ENCODE results near the gene DPY30. TPM values are rescaled to one million over a fixed set of nuclear protein-coding genes. Genes with fewer than 3 reads are reported as not detected.
"Not testable (repeated sequence)": the region's sequence is repeated elsewhere in the genome, so short reads cannot be mapped to it uniquely, and the experiment has no call there.

The DPY30 gene
- total and polyA plus RNA-seq, 2 donors from 2014 or later = 59.2 to 128 TPM

- intact Hi-C loops (cut with DNase I) = no loop called here
- H3K4me1 ChIP-seq (ENCODE audit: control insufficient read depth in 2 of 3, insufficient read depth in 2 of 3, low read depth in 1 of 3, low read length in 3 of 3) = peaks cover 0 to 7% (median 3%) of the 10 kb centered on the region in 3 donors
- H3K27ac ChIP-seq (ENCODE audit: low read depth in 2 of 2, low read length in 2 of 2) = no peak overlapping the region
- TF ChIP-seq, protein P1, sequence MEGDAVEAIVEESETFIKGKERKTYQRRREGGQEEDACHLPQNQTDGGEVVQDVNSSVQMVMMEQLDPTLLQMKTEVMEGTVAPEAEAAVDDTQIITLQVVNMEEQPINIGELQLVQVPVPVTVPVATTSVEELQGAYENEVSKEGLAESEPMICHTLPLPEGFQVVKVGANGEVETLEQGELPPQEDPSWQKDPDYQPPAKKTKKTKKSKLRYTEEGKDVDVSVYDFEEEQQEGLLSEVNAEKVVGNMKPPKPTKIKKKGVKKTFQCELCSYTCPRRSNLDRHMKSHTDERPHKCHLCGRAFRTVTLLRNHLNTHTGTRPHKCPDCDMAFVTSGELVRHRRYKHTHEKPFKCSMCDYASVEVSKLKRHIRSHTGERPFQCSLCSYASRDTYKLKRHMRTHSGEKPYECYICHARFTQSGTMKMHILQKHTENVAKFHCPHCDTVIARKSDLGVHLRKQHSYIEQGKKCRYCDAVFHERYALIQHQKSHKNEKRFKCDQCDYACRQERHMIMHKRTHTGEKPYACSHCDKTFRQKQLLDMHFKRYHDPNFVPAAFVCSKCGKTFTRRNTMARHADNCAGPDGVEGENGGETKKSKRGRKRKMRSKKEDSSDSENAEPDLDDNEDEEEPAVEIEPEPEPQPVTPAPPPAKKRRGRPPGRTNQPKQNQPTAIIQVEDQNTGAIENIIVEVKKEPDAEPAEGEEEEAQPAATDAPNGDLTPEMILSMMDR (IDR thresholded peaks at IDR 0.05; ENCODE audit: borderline replicate concordance, extremely low read depth, insufficient read depth) = no peak
- H3K36me3 ChIP-seq (ENCODE audit: control insufficient read depth in 2 of 3, insufficient read depth in 3 of 3, low read length in 3 of 3) = peaks cover 0 to 4% (median 2%) of the 10 kb centered on the region in 3 donors
- no peaks in the 10 kb centered on the region for H3K27me3 ChIP-seq (ENCODE audit: control insufficient read depth, insufficient read depth, low read length)
- no peak overlapping the region for H3K9ac ChIP-seq (ENCODE audit: low read length in 3 of 3)
- H3K9me3 ChIP-seq (ENCODE audit: control insufficient read depth in 2 of 3, insufficient read depth in 1 of 3, low read length in 3 of 3) = no peaks in the 10 kb centered on the region
- no peak overlapping the region for H3K4me3 ChIP-seq (ENCODE audit: low read length in 3 of 3)
- DNase-seq (no peak), FAIRE-seq (no peak)
These were observed 26.7 kb downstream of the DPY30 start for GRCh38 chr2:32012872-32013271.

DNA sequence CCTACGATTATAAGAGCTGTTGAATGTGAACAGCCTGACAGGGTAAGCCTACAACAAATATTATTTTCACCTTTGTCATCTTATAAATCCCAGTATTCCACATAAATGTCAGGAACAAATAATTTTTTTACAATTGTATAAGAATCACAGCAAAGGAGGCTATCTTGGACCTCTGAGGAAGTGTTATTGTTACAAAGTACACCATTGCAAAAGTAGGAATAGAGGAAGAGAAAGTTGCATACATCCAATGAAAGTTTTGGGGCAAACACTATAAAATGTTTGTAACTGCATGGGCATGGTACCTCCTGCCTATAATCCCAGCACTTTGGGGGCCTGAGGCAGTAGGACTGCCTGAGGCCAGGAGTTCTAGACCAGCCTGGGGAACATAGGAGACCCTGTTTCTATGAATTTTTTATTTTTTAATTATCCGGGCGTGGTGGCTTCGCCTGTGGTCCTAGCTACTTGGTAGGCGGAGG is 28.1 kb downstream of the DPY30 start:
- no peaks in the 10 kb centered on the region for H3K27me3 ChIP-seq (ENCODE audit: control insufficient read depth, insufficient read depth, low read length)
- H3K36me3 ChIP-seq (ENCODE audit: control insufficient read depth in 2 of 3, insufficient read depth in 3 of 3, low read length in 3 of 3) = no peaks in the 10 kb centered on the region
- H3K4me1 ChIP-seq (ENCODE audit: control insufficient read depth in 2 of 3, insufficient read depth in 2 of 3, low read depth in 1 of 3, low read length in 3 of 3) = peaks cover 0 to 7% (median 4%) of the 10 kb centered on the region in 3 donors
- no peaks in the 10 kb centered on the region for H3K9me3 ChIP-seq (ENCODE audit: control insufficient read depth in 2 of 3, insufficient read depth in 1 of 3, low read length in 3 of 3)
- DNase-seq (no peak), FAIRE-seq (no peak)
- TF ChIP-seq, protein P1 (IDR thresholded peaks at IDR 0.05; ENCODE audit: borderline replicate concordance, extremely low read depth, insufficient read depth) = no peak
- peak overlapping the region; percentile 45 to 86 for H3K27ac ChIP-seq (ENCODE audit: low read depth in 2 of 2, low read length in 2 of 2)
- H3K9ac ChIP-seq (ENCODE audit: low read length in 3 of 3) = peak overlapping the region in 1 of 3 donors; percentile 30
- H3K4me3 ChIP-seq (ENCODE audit: low read length in 3 of 3) = peak overlapping the region in 2 of 3 donors; percentile 71 to 88
- intact Hi-C loops (cut with DNase I) = no loop called here

- no peaks in the 10 kb centered on the region for H3K9me3 ChIP-seq (ENCODE audit: control insufficient read depth in 2 of 3, insufficient read depth in 1 of 3, low read length in 3 of 3)
- no peaks in the 10 kb centered on the region for H3K27me3 ChIP-seq (ENCODE audit: control insufficient read depth, insufficient read depth, low read length)
- FAIRE-seq = no peak
- H3K4me3 ChIP-seq (ENCODE audit: low read length in 3 of 3) = peak within 1 kb of the TSS; percentile 71 to 88 (median 79)
- TF ChIP-seq, protein P1 (IDR thresholded peaks at IDR 0.05; ENCODE audit: borderline replicate concordance, extremely low read depth, insufficient read depth) = peak; percentile 2
- intact Hi-C loops (cut with DNase I) = no loop called here
- H3K9ac ChIP-seq (ENCODE audit: low read length in 3 of 3) = peak within 1 kb of the TSS; percentile 30 to 63 (median 38)
- H3K36me3 ChIP-seq (ENCODE audit: control insufficient read depth in 2 of 3, insufficient read depth in 3 of 3, low read length in 3 of 3) = no peaks in the 10 kb centered on the region
- peak; percentile 97 to 98 (median 98) for DNase-seq
- H3K4me1 ChIP-seq (ENCODE audit: control insufficient read depth in 2 of 3, insufficient read depth in 2 of 3, low read depth in 1 of 3, low read length in 3 of 3) = peaks cover 0 to 7% (median 4%) of the 10 kb centered on the region in 3 donors
- H3K27ac ChIP-seq (ENCODE audit: low read depth in 2 of 2, low read length in 2 of 2) = peak within 1 kb of the TSS; percentile 45 to 86
These were observed 28.7 kb downstream of the DPY30 start, which contains the start of gene MEMO1 for GRCh38 chr2:32010670-32011484. Gene MEMO1 (minus strand): TSS chr2:32011008. CDS start chr2:32010247, 761 bp downstream.

GRCh38 chr2:32010280-32010669 is 29.3 kb downstream of the DPY30 start:
- intact Hi-C loops (cut with DNase I); FAIRE-seq; H3K27ac ChIP-seq (ENCODE audit: low read depth in 2 of 2, low read length in 2 of 2); H3K4me3 ChIP-seq (ENCODE audit: low read length in 3 of 3); H3K27me3 ChIP-seq (ENCODE audit: control insufficient read depth, insufficient read depth, low read length); H3K4me1 ChIP-seq (ENCODE audit: control insufficient read depth in 2 of 3, insufficient read depth in 2 of 3, low read depth in 1 of 3, low read length in 3 of 3); H3K9me3 ChIP-seq (ENCODE audit: control insufficient read depth in 2 of 3, insufficient read depth in 1 of 3, low read length in 3 of 3); H3K36me3 ChIP-seq (ENCODE audit: control insufficient read depth in 2 of 3, insufficient read depth in 3 of 3, low read length in 3 of 3); H3K9ac ChIP-seq (ENCODE audit: low read length in 3 of 3): not testable (repeated sequence)
- peak in 3 of 5 donors; percentile 43 to 91 (median 66) for DNase-seq

Data from kidney (tissue), 14 donors.